ENCODE data around the gene ASAP2.
"Not testable (repeated sequence)": the region's sequence is repeated elsewhere in the genome, so short reads cannot be mapped to it uniquely, and the experiment has no call there.

ASAP2 gene

DNA sequence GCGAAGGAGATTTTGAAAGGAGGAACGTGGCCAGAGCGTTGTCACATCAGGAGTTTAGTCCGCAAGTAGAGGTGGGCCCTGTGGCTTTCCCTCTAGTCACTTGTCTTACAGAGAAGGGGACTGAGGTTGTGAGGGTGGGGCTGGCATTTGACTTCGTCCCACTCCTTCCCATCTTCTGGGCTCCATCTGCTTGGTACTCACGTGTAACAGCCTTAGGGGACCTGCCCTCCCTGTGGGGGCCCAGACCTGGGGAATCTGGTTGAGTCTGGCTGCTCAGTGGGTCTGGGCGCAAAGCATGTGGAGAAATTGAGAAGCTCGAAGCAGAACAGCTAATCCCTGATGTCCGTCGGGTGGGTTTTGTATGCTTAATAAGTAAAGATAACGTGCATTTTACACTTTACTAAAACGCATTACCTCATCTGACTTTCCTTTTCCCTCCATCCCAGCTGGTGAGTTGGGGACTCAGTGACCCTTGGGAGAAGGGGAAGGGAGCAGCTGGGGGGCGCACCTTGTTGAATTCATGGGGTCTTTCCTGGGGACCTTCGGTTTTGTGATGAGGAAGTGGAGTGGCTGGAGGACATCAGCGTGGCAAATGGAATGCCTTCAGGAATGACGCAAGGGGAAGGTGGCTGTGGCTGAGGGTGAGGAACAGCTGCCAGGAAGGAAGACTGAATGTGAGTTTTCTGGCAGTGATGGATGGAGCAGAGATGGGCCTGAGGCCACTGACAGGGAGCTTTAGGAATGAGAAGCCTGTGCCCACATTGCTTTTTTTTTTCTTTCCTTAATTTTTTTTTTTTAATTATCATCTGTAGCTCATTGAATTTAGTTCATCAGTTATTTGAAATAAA, 44.8 kb downstream of the ASAP2 start:
- peak; percentile 97 for DNase-seq (ENCODE audit: low read depth)

DNA sequence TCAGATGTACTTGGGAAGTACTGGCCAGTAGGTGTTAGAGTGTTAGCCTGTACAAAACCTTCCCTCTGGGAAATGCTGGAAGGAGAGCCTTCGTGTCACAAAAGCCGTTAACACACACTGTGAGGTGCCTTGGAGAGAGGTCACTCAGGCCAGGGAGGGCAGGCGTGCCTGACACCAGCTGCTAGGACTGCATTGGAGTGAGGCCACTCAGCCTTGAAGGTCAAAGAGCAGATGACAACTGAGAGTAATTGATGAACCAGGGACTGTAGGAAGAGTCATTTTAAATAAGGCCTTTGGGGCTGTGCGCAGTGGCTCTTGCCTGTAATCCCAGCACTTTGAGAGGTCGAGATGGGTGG, 45.4 kb downstream of the ASAP2 start:
- no peak for DNase-seq (ENCODE audit: low read depth)

DNA sequence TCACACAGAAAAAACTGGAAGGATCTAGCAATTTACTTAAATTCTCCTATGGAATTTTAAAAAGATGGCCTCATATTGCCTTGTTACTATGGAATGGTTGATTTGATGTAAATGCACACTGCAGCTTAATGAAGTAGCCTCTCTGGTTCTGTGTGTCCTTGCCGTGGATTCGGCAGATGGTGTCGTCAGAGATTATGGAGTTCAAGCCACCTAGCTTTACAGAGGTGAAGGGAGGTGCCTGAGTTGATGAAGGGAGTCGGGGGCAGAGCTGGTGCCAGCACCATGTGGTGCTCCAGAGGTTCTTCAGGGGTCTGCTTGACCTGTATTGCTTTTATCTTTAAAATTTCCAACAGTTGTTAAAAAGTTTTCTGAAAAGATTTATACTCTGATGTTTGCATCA, 48.8 kb downstream of the ASAP2 start:
- no peak for DNase-seq (ENCODE audit: low read depth)

DNA sequence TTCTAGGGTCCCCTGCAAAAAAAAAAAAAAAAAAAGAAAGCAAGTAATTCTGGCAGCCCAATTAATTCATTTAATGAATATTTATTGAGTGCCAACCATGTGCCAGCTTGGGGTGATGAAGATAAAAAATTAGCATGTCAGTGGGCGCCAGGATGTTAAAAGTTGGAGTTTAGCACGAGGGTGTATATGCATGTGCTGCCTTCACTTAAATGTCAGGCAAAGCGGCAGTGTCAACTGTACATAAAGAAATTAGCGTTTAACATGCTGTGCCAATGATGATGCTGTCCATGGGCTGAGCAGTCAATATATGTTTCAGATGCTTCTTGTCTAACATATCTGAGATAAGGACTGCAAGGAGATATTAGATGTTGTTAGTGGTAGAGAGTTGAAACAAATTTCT, 49.5 kb downstream of the ASAP2 start:
- DNase-seq (ENCODE audit: low read depth): no peak

DNA sequence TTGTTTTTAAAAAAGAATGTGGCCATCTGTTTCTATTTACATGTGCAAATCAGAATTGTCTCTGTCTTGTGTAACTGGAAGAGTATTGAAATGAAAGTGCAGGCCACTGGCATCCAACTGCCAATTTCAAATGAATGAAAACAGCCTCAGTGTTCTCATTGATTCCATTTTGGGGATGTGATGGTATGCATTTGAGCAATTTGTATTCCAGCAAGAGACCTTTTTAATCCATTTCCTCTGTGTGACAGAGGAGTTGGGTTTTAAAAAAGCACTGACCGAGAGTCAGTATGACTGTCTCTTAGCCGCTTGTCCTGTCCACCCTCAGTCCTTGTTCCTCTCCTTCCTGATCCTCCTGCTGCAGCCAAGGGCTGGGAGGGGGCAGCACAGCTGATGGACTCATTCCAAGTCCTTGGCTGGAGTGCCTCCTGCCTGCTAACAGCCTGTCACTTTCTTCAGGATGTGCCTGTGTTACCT, 50.0 kb downstream of the ASAP2 start:
- peak; percentile 62 for DNase-seq (ENCODE audit: low read depth)

DNA sequence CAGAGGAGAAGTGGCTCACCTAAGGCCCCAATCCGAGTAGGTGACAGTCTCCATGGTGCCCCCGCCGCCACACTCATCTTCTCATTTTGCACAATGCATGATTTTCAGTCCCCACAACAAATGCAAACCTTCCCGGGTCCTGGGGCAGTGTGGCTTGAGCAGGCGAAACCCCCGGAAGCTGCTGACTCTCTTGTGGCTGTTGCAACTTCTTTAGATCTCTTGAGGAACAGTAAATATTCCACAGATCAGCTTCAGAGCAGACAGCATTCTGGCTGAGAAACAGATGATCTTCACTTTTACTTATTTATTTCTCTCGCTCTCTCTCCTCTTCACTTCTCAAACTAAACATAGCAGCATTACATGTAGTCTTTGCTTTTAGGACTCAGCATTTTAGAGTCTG, 51.9 kb downstream of the ASAP2 start:
- no peak for DNase-seq (ENCODE audit: low read depth)

DNA sequence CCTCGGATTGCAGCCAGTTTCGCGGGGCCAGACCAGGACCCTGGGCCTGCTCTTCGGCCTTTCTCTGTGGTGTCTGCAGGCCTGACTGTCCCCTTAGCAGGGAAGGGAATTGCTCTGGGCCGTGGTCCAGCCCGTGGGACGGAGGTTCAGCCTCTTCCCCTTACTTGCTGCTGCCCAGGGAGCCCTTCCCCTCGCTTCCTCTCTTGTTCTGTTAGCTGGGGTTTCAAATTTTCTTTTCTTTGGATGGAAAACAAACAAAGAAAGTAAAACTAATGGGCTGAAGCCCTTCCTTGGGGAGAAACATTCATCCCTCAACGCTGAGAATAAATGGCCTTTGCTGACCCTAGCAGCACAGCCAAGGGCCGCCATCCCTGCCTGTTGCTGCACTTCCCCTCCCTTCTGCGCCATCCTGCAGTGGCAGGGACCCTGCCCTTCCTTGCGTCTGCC, 52.4 kb downstream of the ASAP2 start:
- DNase-seq (ENCODE audit: low read depth): no peak

DNA sequence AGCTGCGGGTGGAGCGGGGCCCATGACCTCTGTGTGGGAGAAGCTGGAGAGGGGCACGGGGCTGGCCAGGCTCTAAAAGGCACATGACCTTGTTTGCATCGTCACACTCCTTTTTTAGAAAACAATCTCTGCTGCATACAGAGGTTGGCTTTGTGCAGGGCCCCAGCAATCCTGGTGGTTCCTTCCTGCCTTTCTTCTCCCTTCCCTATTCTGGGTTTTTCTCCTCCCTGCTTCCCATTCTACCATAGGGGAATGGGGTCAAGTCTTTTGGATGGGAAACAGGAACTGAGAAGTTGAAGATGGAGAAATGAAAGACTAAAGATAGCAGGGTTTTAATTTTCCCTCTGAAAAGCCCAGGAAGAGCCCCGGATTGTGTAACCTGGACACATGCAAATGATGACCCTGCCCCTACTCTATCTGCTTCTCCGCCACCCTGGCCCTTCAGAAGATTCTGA, 53.9 kb downstream of the ASAP2 start:
- DNase-seq (ENCODE audit: low read depth): no peak

DNA sequence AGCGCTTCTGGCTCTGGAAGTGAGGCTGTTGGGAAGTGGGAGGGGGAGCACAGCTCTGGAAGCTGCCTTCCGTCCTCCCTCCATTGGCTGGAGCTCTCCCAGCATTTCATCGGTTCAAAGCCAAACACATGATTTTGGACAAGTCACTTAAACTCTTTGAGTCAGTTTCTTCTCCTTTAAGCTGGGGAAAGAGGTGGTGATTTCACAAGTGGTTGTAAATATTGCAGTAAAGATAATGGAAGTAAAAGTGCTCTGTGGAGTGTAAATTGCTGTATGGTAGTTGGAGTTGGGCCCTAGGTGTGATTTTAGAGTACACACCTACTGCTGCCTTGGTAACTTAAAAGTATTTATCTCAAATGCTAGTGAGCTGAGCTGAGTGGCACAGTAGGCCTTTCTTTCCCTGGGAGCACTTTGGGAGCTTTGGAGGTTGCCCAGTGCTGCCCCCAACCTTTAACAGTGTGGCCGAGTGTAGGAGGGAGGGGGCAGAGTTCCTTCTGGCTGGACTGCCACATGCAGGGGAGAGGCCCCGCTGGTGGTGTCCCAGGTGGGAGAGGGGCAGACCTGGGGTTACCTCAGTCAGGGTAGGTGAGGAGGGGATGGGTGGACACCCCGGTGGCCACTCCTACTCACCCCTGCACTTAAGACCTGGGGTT, 54.7 kb downstream of the ASAP2 start:
- DNase-seq (ENCODE audit: low read depth): no peak

DNA sequence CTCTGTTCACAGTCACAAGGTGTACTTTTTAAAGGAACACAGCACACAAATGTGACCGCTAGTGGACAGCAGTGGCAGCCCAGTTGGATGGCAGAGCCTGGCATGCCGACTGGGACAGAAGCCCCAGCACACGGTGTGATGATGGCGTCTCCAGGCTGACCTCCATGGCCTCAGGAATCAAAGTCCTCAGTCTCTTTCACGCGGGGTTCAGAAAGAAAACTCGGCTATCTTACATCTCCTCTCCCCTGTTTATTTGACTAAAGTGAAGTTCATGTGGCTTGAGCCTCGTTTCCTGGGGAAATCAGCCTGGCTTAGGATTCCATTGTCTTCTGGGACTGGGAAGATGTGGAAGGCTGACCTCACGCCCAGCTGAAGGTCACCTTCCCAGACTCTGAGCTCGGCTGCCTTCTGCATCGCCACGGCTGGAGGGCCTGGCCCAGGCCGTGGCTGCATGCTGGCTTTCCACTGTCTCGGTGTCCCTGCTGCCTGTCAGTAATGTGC, 56.1 kb downstream of the ASAP2 start:
- DNase-seq (ENCODE audit: low read depth): peak; percentile 61

DNA sequence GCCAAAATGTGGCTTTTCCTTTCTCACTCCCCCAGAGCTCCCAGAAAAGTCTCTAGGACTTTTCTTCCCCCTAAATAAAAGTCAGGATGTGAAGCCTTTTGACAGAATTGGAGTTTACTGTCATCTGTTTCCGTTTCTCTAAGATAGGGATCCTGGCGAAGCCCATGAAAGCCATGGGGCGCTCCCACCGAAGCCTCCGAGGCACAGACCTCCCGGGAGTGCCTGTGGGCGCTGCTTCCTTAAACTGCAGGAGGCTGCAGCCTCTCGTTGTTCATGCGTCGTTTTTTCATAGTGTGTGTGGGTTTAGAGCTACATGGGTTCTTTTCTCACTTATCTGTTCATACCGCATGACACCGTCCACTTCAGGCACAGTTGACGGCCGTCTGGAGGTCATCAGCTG, 56.8 kb downstream of the ASAP2 start:
- peak; percentile 48 for DNase-seq (ENCODE audit: low read depth)

DNA sequence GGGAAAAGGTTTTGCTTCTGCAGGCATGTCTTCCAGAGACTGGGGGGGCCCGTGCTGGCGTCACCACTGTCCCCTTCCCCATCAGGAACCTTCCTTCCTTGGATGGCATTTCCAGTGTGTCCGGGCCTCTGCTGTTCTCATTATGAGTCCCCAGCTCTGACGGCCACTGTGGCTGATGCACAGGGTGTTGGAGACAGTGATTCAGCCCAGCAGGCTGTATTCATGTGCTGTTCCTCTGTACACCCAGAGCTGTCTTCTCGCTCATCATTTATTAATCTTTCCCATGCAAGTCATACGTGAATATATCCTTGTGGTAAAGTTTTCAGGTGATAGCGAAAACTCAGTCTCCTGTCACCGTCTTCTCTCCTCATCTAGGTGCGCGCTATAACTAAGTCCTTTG, 57.7 kb downstream of the ASAP2 start:
- DNase-seq (ENCODE audit: low read depth): peak; percentile 67

DNA sequence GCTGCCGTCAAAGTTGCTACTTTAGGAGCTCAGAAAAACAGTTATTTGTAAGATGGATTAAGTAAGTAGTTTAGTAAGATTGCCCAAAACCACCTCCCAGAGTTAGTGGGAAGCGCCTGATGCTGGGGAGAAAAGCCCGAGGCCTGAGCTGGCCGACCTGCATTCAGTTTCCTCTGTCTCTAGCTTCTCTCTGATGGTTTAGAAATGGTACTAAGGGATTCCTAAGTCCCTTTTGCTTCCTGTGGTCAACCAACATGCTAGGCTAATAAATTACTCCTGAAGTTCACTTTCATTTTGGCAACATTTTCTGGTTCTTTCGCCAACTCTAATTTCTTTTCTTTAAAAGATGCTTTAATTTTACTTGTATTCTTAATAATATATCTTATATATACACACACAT, 60.1 kb downstream of the ASAP2 start:
- DNase-seq (ENCODE audit: low read depth): peak; percentile 32

DNA sequence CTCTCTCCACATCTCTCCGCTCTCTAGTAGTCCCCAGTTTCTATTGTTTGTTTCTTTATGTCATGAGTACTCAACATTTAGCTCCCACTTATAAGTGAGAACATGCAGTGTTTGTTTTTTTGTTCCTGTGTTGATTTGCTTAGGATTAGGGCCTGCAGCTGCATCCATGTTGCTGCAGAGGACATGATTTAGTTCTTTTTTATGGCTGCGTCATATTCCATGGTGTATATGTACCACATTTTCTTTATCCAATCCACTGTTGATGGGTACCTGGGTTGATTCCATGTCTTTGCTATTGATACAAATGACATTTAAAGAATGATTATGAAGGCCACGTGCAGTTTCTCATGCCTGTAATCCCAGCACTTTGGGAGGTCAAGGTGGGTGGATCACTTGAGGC, 60.7 kb downstream of the ASAP2 start:
- DNase-seq (ENCODE audit: low read depth): not testable (repeated sequence)

DNA sequence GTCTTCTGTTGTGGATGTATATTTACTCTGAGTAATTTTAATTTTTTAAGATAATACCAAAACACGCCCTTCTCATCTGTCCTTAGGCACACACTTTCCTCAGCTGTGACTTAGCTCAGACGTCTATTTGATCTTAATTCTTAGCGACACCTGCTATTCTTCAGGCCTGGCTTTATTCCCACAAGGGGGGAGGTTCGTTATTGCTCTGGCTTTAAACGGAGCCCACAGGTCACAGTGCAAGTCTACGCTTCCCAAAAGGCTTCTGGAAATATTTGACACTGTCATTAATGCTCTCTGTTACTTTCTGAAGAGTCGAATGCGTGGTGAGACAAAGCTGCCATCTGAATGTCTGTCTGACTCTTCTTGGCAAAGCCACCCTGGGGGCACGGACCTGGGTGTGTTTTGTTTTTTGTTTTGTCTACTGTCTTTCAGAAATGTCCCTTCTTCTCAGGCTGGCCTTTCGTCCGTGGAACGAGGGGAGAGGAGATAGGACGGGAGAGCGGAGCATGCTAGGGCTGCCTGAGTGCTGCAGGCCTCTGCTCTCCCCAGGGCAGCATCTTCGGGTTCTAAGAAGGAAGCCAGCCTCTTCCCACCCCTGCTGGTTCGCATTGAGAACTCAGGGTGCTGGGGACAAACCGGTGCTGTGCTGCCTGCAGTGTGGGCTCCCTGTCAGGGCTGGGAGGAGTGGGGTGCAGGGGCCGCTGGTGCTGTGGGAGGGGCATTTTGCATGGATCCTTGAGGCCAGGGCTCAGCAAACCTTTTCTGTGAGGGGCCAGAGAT, 61.9 kb downstream of the ASAP2 start:
- DNase-seq (ENCODE audit: low read depth): no peak

DNA sequence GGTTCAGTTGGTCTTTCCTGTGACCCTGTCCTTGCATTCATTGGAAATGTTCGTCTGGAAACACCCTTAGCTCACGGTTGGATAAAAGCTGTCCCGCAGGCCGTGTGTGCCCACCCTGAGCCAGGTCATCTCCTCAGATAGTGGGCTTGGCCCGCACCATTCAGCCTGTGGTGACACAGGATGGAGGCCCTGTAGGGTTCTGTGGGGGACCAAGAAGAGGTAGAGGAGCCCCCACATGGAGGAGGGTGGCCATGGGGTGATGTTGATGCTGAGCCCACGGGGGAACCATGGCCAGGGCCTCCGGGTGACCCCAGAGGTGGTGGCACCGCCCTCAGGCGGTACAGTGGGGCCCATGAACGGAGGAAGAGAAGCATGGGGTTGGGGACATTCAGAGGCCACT, 62.7 kb downstream of the ASAP2 start:
- no peak for DNase-seq (ENCODE audit: low read depth)

DNA sequence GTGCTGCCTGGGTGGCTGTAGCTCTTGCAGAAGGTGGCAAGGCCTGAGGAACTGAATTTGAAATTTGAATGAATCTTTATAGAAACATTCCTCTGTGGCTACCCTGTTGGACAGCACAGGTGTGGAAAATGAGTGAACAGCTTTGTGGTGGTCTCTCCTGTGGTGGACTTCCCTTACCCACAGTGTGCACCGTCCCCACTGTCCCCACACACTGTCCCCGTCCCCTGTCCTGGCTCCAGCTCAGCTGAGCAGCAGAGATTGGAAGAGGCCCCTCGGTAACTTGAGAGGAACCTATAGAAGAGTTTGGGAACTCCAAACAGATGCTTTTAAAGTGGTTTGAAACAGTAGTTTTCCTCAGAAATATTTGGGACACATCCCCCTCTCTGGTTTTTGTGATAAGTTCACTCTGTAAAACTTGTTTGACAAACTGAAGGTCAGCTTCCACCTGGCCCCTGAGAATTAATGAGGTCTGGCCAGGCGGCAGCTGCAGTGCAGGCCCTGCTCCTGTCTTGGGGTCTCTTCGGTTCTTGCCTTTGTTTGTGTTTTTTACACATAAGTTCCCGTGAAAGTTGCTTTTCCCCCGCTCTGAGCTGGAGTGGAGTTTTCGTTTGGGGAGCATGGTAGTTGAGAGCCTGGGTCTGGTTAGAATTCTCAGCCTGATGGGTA, 63.2 kb downstream of the ASAP2 start:
- DNase-seq (ENCODE audit: low read depth): no peak

DNA sequence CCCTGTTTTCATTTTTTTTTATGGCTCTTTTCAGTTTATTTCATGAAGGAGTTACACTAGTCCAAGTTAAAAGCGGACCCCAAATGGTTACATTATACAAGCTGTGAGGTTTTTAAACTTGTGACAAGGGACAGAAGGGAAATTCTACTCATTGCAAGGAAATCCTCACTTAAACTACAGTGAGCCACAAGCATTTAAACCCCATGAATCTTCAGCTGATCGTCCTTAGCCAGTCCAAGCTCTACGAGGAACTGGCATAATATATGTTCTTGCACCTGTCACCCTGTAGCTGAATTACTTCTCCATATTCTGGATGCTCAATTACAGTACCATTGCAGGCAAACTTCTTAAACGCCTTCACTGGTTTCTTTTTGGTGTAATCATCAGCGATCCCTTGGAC, 64.5 kb downstream of the ASAP2 start:
- DNase-seq (ENCODE audit: low read depth): no peak

DNA sequence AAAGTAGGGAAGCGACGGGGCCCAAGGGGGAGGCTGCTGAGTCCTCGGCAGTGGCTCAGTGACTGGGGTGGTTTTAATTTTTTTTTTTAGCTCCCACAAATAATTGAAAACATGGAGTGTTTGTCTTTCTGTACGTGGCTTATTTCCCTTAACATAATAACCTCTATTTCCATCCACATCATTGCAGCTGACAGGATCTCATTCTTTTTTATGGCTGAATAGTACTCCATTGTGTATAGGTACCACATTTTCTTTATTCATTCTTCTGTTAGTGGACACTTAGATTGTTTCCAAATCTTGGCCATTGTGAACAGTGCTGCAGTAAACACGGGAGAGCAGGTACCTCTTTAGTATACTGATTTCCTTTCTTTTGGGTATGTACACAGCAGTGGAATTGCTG, 65.1 kb downstream of the ASAP2 start:
- DNase-seq (ENCODE audit: low read depth): no peak

DNA sequence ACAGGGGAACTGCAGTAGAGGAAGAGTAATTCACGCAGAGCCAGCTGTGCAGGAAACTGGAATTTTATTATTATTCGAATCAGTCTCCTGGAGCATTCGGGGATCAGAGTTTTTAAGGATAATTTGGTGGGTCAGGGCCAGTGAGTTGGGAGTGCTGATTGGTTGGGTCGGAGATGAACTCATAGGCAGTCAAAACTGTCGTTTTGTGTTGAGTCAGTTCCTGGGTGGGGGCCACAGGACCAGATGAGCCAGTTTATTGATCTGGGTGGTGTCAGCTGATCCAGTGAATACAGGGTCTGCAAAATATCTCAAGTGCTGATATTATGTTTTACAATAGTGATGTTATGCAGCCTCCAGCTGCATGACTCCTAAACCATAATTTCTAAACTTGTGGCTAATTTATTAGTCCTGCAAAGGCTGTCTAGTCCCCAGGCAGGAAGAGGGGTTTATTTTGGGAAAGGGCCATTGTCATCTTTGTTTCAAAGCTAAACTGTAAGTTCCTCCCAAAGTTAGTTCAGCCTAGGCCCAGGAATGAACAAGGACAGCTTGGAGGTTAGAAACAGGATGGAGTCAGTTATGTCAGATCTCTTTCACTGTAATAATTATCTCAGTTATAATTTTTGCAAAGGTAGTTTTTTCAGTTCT, 67.0 kb downstream of the ASAP2 start:
- DNase-seq (ENCODE audit: low read depth): peak; percentile 62

DNA sequence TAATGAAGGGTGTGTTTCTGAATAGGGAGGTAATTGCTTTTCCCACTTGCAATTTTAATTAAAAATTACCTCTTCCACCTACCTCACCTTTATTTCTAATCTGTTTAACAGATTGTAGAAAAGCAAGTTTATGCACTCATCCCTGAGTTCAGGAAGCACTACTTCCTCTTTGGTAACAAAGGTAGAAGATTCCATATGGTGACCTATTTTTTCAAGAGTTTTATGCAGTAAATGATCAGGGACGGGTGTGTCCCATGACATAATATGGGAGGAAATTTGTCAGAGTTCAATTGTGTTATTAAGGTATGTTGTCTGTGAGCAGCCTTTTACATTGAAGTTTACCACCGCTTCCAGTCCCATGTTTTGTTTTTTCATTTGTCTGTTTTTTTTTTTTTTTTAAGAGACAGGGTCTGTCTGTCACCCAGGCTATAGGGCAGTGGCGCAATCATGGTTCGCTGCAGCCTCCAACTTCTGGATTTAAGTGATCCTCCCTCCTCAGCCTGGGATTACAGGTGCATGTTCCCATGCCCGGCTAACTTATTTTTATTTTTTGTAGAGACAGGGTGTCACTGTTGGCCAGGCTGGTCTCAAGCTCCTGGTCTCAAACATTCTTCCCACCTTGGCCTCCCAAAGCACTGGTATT, 68.2 kb downstream of the ASAP2 start:
- no peak for DNase-seq (ENCODE audit: low read depth)

All from EH (cell line).